NCI-H2081 (cell line): ENCODE measurements around the gene MRPL51.

Experiments
- DNase-seq, 2 experiments: peaks; one replicate each; lab custom pipeline; 2025; lab: John Stamatoyannopoulos, UW

MRPL51 gene

DNA sequence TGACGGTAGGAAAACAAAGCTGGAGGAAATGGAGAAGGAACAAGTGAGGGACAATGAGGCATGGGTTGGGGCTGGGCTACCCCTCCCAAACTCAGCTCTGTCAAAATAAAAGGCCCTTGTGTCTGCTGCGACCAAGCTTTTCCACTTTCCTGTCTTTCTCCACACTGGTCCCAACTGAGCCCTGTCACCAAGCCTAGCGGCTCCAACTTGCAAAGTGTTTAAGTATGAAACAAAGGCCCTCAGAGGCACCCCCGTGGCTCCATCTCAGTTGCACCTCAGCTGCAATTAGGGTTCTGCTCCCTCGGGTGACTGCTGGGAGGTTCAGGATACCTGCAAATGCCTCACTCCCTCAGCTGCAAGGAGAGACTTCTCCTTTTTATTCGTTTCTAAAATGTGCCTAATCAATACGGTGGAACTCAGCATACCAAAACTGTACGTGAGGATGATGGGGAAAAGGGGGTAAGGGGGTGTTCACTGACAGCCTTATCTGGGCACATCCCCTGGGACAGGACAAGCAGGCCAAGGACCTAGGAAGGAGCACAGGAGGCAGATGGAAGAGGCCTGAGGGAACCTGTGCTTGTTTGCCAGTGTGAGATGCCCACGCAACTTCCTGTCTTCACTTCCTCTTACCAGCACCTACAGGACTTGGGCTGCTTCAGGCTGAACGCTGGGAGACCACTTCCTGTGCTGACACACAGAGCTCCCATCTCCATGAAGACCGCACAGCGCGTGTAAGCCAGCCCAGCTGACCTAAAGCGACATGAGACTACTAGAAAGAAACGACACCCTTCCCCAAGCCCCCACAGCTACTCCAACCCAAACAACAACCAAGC, 31.4 kb downstream of the MRPL51 start:
- no peak for DNase-seq

DNA sequence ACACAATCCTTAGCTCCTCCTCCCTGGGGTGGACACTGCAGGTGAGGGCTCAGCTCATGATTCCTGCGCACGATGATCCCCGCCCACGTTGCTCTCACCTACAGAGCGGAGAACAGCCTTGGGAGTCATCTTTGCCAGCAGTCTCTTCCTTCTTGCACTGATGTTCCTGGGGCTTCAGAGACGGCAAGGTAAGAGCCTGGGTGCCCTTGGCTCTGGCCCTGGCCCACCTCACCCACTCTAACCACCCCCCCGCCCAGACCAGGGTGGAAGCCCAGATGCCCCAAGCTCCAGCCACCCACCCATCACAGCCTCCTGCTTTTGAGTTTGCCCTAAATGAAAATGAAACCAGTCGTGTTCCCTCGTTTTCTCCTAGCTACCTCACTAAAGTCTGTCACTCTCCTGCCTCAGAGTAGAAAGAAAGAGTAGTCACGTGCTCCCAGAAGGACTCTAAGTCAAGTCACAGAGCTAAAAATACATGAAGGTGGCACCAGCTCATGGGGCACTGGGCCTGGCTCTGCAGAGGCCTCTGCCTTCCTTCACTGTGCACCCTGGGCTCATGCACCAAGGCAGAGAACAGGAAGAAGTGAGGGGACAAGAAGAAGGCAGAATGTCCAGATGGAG, 32.2 kb downstream of the MRPL51 start:
- DNase-seq: no peak

DNA sequence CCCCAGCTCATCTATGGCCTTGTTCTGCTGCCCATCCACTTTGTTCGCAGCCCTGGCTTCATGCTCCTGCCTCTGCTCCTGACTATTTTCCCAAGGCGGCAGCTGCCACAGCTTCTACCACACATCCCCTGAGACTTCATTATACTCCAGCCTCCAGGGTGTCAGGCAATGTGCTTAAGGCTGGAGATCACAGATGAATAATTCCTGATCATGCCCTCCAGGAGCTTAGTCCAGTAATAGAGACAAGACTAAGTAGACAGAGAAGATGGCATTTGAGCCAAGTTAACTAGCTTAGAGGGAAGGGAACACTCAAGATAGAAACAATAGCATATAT, 34.1 kb downstream of the MRPL51 start:
- no peak for DNase-seq

DNA sequence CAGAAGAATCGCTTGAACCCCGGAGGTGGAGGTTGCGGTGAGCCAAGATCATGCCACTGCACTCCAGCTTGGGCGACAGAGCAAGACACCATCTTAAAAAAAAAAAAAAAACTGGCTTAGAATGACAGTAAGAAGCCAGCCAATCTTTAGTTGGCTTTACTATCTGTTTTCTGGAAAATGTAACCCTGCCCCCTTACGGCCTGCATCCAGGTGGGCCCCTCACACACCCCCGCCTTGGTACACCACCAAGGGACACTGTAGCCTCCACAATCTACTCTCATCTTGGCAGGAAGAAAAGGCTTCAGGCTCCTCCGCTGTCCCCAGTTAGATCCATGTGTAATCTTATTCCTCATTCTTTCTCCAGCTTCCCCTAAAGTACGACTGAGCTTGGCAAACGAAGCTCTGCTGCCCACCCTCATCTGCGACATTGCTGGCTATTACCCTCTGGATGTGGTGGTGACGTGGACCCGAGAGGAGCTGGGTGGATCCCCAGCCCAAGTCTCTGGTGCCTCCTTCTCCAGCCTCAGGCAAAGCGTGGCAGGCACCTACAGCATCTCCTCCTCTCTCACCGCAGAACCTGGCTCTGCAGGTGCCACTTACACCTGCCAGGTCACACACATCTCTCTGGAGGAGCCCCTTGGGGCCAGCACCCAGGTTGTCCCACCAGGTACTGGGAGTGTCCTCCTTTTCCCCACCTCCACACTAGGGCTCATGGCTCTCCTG, 34.6 kb downstream of the MRPL51 start:
- no peak for DNase-seq

DNA sequence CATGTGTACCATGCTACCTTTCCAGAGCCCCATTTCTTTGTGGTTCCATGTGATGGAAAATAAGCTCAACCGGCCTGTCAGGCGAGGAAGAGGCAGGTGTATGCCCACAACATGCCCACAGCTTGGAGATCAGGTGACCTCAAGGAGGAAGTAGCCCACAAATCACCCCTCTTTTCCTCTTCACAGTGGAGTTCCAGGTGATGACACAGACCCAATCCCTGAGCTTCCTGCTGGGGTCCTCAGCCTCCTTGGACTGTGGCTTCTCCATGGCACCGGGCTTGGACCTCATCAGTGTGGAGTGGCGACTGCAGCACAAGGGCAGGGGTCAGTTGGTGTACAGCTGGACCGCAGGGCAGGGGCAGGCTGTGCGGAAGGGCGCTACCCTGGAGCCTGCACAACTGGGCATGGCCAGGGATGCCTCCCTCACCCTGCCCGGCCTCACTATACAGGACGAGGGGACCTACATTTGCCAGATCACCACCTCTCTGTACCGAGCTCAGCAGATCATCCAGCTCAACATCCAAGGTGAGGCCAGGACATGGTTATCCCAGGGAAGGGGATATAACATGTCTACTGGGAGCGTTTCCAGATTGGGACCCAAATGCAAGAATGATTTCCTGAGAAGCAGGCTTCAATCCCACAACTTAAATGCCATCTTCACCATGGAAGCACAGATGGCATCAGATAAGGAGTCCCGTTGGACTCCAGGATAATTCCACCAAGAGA, 35.7 kb downstream of the MRPL51 start:
- DNase-seq: no peak

DNA sequence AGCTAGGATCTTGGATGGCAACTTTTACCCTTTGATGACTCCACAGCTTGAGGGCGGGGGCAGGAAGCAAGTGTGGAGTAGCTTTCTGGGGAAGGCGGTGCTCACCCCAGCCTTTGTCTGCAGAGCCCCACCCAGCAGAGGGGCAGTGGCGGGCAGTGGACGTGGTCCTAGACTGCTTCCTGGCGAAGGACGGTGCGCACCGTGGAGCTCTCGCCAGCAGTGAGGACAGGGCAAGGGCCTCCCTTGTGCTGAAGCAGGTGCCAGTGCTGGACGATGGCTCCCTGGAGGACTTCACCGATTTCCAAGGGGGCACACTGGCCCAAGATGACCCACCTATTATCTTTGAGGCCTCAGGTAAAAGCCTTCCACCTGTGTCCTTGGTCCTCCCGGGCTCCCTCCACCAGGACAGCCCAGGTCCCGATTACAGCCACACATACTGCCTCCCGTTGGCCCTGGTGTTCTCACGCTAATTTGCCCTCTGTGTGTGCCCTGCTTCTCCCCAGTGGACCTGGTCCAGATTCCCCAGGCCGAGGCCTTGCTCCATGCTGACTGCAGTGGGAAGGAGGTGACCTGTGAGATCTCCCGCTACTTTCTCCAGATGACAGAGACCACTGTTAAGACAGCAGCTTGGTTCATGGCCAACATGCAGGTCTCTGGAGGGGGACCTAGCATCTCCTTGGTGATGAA, 40.0 kb downstream of the MRPL51 start:
- DNase-seq: no peak

DNA sequence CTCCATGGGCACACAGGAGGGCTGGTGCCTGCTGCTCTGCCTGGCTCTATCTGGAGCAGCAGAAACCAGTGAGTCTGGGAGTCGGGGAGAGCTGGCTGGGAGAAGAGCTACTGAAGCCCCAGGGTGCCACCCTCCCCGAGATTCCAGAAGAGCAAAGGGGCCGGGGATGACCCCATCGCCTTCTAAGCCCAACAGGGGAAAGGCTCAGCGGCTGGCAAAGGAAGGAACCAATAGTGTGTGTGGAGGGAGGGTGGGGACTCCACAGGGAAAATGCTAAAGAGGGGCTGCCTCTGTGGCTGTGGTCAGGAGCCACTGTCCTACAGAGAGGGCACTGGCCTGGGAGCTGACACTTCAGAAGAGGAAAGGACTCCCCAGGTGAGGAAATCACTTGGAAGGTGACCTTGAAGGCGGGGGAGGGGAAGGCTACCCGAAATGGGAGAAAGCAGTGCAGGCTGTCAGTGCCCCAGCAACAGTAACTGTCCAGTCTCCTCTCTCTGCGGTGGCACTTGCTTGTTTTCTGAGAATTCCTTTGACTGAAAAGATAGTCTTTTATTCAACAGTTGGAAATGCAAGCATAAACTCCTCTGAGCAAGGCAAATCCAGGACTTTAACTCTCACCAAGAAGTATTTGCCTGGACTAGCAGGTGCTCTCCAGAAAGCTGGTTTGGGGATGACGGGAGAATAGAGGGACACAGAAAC, 40.7 kb downstream of the MRPL51 start:
- DNase-seq: peak; percentile 18 to 42

DNA sequence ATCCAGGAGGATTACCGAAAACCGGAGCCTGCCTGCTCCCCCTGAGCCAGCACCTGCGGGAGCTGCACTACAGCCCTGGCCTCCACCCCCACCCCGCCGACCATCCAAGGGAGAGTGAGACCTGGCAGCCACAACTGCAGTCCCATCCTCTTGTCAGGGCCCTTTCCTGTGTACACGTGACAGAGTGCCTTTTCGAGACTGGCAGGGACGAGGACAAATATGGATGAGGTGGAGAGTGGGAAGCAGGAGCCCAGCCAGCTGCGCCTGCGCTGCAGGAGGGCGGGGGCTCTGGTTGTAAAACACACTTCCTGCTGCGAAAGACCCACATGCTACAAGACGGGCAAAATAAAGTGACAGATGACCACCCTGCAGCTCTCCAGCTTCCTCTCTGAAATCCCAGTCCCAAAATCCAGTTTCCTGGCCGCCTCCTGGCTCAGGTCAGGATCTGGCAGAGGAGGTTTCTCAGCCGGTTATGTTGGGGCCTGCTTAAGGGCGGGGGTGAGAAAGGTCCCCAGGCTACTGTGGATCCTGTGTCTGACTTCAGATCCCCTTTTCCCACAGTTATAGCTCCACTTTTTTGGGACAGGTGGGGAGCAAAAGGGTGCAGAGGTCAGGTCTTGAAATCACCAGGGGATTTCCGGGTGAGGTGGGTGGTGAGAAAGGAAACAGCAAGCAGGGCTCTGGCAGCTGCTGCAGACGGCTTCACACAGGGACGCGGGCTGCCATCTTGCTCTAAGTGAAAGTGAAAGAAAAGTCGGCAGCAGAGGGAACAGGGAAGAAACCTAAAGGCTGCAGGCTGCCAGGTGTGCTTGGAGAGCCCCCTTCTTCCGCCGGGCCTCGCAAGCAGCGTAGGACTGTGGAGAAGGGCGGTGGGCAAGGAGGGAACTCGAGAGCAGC, 41.5 kb downstream of the MRPL51 start, which contains the start of gene TAPBPL:
TAPBPL (plus strand) TSS at position 695 of the 897 bp plus-strand sequence. CDS start 207 bp downstream, outside the sequence.
- peak; percentile 92 to 96 for DNase-seq

DNA sequence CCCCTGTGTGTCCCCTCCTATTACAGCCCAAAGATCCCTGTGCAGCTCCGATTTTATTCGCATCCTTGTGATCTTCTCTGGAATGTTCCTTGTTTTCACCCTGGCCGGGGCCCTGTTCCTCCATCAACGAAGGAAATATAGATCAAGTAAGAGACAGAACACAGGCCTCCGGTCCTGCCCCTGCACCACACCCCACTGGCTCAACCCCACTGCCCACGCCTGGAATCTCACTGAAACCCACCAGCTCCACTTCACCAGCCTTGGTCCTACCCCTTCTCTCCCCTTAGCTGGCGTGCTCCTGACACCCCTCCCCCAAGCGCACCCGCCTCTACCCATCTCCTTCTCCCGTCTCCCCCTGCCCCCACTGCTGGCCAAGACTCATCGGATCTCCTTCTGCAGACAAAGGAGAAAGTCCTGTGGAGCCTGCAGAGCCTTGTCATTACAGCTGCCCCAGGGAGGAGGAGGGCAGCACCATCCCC, 42.2 kb downstream of the MRPL51 start:
- no peak for DNase-seq

DNA sequence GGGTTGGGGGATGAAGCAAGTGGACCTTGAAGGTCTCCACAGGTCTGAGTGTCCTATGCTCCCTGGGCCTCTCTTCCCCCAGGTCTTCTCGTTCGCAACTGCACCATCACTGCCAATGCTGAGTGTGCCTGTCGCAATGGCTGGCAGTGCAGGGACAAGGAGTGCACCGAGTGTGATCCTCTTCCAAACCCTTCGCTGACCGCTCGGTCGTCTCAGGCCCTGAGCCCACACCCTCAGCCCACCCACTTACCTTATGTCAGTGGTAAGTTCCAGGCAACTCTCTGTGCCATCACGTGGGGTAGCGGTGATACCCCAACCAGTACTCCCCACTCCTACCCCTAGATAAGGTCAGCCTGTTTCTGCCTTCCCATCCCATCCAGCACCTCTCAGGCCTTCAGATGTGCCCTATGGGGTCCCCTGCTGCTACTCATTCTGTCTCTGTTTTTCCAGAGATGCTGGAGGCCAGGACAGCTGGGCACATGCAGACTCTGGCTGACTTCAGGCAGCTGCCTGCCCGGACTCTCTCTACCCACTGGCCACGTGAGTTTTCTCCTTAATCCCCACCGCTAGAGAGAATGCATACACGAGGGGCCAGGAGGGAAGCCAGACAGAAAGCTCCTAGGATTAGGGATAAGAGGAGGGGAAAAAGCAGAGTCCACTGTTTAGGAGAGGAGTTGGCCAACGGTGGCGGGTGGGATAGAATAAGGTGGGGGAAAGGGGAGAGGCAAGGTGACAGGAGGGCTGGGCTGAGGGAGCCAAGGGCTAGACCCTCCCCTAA, 42.8 kb downstream of the MRPL51 start:
- no peak for DNase-seq

DNA sequence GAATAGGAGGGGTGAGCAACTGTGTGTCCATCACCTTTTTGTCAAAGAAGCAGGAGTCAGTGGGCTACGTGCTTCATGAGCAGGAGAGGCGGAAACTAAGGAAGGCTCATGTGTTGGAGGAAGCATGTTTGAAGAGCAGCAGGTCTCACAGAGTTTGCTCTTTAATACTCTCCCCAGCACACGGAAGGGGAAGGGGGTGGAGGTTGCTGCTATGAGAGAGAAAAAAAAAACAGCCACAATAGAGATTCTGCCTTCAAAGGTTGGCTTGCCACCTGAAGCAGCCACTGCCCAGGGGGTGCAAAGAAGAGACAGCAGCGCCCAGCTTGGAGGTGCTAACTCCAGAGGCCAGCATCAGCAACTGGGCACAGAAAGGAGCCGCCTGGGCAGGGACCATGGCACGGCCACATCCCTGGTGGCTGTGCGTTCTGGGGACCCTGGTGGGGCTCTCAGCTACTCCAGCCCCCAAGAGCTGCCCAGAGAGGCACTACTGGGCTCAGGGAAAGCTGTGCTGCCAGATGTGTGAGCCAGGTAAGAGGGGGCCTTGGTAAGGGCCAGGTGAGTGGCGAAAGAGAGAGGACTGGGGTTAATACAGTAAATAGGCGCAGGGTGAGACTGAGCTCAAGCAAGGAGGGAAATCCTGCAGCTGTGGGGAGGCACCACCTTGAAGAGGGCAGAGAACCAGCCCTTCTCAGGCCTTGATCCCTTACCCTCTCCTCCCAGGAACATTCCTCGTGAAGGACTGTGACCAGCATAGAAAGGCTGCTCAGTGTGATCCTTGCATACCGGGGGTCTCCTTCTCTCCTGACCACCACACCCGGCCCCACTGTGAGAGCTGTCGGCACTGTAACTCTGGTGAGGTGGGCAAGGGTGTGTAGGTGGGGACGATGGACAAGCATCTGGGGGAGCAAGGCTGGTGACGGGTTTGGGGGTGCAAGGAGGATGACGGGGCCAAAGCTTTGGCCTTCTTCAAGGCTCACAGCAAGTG, 48.1 kb downstream of the MRPL51 start, which contains the start of gene CD27:
CD27 (plus strand) TSS at position 252 of the 985 bp plus-strand sequence; CDS start at position 393, 141 bp downstream.
- DNase-seq: no peak

DNA sequence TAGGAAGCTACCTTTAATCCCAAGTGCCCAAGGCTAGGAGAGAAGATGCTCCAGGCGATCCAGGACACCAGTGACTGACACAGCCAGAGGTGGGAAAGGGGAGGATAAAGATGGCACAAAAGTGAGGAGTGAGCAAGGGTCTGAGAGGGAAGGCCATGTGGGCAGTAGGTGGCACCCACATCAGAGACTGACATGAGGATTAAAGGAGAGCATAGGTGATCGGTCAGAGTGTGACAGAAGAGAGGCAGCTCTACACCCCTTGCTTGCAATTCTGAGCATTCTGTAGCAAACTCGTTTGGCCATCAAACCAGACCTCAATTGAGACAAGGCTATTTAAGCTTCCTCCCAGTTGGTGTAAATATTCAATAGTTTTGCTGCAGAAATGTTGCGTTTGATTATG, 49.0 kb downstream of the MRPL51 start:
- no peak for DNase-seq

DNA sequence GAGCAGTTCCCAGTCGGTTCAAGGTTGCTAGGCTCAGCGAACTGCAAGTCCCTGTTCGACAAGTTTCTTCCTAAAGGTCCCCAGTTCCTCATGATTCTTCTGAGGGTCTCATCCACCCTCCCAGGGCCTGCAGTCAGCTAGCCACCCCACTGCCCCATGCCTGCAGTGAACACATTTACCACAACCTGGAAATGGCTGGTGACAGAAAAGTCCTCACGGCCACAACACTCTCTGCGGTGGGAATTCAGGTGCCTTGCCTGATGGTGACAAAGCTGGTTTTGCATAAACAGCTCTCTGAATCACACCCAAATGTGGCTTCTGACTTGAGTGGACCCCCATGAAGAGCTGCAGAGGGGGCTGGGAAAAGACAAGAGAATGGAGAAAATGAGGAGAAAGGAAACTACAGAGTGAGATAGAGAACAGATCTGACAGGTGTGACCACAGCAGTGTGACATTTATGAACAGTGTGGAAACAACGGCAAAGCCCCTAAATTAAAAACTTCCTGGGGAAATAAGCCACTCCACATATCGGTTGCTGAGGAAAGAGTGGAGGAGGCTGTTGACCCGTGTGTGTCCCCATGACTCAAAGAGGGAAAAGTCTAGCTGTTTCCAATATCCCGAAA, 49.6 kb downstream of the MRPL51 start:
- no peak for DNase-seq

DNA sequence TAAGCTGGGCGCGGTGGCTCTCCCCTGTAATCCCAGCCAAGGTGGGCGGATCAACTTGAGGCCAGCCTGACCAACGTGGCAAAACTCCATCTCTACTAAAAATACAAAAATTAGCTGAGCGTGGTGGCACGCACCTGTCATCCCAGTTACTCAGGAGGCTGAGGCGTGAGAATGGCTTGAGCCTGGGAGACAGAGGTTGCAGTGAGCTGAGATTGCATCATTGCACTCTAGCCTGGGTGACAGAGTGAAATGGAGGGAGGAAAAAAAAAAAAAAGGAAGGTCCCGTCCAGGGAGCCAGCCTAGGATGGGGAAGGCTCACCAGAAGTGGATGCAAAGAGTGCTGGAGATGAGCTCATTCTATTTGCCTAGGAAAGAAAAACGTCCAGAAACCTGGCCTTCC, 50.2 kb downstream of the MRPL51 start:
- DNase-seq: no peak
